GM21447 (cell line): Measurements from ENCODE around the gene PSKH1.

Source experiments
- ATAC-seq: cut with Tn5 transposase; IDR thresholded peaks from one replicate; pipeline ENCODE4 v1.9.1; 2021; ENCODE audit not compliant: unreplicated experiment

The PSKH1 gene

DNA sequence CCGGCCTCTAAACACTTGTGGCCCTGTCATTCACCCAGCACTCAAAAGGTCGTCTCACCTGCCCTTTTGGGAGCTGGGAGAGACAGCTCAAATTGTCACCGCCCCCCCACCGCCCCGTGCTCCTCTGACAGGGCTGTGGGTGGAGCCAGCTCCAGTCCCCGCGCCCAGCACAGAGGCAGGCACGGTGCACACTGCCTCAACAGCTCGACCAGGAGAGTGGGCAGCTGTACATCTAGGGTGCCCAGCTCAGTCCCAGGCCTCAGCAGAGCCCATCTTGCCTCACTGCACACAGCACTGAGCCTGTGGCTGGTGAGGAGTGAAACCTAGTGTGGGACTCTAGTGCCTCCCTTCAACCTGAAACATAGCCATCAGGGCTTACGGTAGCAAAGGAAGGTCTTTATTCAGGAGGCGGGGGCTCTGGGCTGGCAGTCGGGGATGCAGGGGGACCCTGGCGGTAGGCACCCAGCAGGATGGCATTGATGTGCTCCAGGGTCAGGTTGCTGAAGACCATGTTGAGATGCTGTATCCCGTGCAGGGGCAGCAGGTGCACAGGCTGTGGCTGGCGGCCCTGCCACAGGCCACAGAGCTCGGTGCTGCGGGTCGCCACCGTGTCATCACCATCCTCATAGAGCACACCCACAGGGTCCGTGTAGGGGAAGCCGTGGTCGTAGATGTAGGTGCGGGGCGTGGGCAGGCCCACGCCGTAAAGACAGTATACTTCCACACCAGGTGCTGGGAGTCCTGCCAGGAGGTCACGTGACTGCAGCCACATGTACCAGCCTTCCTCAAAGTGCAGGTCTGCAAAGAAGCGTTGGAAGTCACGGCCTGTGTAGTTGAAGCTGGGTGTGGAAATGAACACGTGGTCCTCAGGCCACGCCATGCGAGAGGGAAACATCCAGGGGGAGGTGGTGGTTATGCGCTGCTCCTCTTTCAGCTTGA is 46.7 kb downstream of the PSKH1 start:
- no peak for ATAC-seq

- no peak for ATAC-seq
Observed at GRCh38 chr16:67940446-67941089, 47.5 kb downstream of the PSKH1 start.

DNA sequence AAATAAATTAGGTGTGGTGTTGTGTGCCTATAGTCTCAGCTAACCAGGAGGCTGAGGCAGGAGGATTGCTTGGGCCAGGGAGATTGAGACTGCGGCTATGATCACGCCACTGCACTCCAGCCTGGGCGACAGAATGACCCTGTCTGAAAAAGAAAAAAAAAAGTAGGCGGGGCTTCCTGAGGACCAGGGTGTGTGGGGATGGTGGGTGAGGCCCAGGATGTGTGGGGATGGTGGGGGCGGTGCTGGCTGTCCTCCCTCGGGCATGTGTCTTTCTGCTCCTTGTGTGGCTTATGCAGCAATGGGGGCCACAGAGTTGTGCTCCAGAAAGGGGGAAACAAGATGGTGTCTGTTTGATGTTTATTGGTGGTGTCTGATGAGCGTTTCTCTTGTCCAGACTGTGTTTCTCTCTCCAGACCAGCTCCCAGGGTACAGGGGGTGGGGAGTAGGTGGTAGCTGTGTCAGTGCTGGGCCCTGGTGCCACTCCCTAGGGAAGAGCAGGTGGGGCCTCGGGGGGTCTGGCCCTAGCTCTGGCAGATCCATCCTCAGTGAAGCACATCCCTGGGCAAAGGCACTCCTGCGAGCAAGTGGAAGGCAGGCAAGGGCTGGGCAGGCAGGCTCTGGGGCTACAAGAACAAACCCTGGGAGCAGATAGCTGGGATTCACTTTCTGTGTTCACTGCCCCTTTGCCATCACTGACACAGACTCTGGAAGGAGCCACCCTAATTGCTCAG is 48.6 kb downstream of the PSKH1 start:
- no peak for ATAC-seq

GRCh38 chr16:67942200-67942509 is 49.1 kb downstream of the PSKH1 start:
- no peak for ATAC-seq

DNA sequence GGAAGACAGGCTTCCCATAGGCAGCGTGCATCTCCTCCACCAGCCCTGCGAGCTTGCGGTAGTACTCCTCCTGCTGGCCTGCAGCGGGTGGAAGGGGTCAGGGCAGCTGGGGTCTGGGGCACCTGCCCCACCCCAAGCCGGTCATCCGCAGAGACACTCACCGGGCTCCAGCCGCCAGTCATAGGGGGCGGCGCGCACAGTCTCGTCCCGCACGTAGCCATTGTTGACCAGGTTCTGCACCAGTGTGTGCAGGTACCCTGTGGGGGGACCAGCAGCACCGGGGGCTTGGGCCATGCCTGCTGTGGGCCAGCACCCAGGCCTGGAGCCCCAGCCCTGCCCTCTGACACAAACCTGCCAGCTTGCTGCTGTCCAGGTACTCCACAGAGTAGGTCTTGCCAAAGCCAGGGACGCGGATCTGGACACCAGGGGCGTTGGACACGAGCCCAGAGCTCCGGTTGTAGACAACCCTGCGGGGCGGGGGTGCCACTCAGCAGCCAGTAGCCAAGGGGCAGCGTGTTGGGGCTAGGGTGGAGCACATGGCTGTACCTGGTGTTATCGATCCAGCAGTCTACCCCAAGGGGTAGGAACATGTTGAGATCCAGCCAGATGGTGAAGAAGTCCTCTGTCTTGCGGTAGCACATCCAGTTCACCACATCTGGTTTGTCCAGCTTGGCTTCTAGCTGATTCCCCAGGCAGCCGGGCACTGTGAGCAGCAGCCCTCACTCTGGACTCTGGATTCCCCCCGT is 49.6 kb downstream of the PSKH1 start:
- no peak for ATAC-seq

- ATAC-seq = no peak
Observed at GRCh38 chr16:67943256-67943618, 50.2 kb downstream of the PSKH1 start.

DNA sequence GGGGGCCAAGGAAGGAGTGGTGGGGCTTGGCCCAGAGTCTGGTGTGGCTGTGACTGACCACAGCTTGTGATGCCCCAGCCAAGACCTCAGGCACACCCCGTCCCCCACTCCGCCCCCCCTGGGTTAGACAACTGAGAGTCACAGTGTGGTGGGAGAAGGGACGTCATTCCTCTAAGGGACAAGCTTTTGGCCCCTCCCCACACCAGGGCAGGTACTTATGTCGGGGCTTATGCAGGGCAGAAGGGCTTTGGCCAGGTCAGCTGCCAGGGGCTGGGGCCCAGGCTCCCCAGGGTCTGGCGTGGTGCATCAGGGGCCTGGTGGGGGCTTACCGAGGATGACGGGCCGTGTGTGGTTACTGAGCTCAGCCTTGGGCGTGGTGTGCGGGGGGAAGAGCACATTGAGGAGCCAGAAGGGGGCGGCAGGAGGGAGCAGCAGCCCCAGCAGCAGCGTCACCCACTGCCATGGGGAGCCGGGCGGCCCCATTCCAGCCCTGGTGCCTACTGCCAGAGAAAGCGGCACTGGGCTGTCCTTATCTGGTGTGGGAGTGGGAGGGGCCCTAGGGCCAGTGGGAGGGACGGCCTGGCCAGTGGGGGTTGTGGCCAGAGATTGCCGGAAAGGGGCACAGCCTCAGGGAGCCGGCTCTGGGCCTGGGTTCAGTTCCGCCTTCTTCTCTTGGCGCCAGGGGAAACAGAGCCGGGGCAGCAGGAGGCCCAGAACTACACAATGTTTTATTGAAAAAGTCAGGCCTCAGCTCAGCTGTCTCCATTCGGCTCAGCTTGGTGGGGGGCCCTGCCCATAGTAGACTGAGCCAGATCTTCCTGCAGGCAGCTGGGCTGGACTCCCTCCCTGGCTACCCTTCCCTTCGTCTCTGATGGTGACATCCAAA is 50.8 kb downstream of the PSKH1 start, which contains the start of gene LCAT:
LCAT (minus strand) TSS at position 502 of the 886 bp plus-strand sequence; CDS start at position 483, 19 bp downstream.
- ATAC-seq = no peak

- ATAC-seq = no peak
Observed at GRCh38 chr16:67944690-67945391, 51.8 kb downstream of the PSKH1 start.

- ATAC-seq = no peak
Observed at GRCh38 chr16:67945392-67945933, 52.4 kb downstream of the PSKH1 start.

GRCh38 chr16:67946128-67946569 is 53.1 kb downstream of the PSKH1 start:
- ATAC-seq = no peak

DNA sequence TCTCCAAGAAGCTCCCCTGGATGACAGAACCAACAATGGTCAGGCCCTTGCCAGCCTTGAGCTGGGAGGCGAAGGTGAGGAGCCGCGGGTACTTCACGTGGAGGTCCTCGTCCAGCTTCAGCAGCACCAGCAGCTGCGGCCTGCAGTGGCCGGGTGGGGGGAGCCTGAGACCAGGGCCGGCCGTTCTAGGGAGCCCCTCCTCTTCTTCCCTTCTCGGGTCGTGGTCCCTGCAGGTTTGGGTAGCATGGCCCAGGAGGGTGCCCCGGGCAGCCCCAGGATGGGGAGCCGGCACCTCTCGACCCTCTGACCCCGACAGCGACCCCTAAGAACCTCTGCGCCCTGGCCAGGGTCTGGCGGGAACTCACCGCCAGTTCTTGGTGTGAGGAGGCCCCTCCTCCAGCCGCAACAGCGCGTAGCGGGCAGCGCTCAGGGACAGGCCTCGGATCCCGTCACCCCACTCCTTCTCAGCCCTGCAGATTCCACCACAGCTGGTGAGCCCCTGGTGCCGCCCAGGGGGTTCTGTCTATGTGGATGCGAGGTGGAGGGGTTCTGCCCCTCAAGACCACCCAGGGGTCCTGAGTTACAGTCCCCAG is 54.0 kb downstream of the PSKH1 start:
- no peak for ATAC-seq

GRCh38 chr16:67948015-67948414 is 55.0 kb downstream of the PSKH1 start:
- ATAC-seq = no peak

DNA sequence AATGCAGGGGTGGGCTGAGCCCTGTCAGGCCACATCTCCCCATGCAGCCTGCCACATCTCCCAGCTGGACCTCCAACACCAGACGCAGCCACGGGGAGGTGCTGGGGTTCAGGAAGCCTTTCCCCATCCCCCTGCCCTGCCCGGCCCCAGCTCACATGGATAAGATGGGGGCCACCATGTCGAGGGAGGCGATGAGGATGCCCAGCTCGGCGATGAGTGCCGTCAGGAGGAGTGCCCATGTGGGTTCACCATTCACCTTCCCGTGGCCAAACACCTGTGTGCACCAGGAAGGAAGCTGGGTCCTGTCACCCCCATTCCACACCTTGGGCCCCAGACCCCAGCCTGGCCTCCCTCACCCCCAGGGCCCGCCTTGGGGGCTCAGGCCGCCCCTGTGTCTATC is 56.6 kb downstream of the PSKH1 start:
- no peak for ATAC-seq

GRCh38 chr16:67950335-67950843 is 57.3 kb downstream of the PSKH1 start:
- ATAC-seq = no peak

- no peak for ATAC-seq
Observed at GRCh38 chr16:67951485-67951884, 58.4 kb downstream of the PSKH1 start.

- no peak for ATAC-seq
Observed at GRCh38 chr16:67953641-67954375, 60.8 kb downstream of the PSKH1 start.

DNA sequence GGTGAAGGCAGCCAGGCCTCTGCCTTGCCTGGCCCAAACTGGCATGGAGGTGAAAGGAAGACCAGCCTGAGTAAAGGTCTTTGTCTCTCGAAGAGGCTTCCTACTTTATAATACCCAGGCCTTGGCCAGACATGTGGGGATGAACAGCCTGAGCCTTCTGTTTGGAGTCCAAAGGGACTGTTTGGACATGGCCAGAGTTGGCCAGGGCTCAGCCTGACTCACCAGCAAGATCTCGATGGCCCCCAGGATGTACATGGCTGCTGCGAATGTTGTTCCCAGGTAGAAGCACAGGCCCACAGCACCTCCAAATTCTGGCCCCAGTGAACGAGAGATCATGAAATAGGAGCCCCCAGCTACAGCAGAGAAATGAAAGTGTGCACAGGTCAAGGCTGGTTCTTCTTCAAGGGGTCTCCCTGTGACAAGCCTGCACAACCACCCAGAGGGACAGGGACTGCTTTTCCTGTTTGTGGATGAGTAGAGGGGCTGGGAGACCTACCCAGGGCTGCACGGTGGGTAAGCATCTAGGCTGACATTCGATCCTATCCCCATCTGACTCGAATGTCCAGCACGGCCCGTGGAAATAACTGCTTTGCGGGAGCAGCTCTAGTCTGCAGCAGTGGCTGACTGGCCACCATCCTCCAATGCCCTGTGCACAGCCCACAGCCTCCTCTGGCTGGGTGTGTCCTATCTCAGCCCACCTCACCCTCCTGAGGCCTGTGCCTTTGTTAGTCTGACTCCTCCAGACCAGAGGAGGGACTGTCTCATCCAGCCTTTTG is 61.6 kb downstream of the PSKH1 start:
- ATAC-seq = no peak
